HEK293T (cell line): Measurements from ENCODE around the gene C19orf73.

Experiments
- HDGF ChIP-seq: fragments of 450-650 bp; IDR thresholded peaks from 2 replicates; pipeline ENCODE4 v1.6.1; 2017; ENCODE audit warnings: antibody characterized with exemption, borderline replicate concordance
- SP1 ChIP-seq: fragments of 450-650 bp; IDR thresholded peaks from 2 replicates; pipeline ENCODE4 v1.6.1; 2017
- SUZ12 ChIP-seq: fragments of 450-650 bp; IDR thresholded peaks from 2 replicates; pipeline ENCODE4 v1.6.1; 2016; ENCODE audit warnings: mild to moderate bottlenecking
- TARDBP ChIP-seq: fragments of 450-650 bp; IDR thresholded peaks from 2 replicates; pipeline ENCODE4 v1.6.1; 2016

GRCh38 chr19:49145573-49146407 is 26.8 kb upstream of the C19orf73 start:
- TF ChIP-seq HDGF (no peak), SUZ12 (no peak), SP1 (no peak), TARDBP (no peak)
